HG02943 (cell line): ENCODE measurements around the gene PAK5.

Experiments used
- ATAC-seq: cut with Tn5 transposase; IDR thresholded peaks from one replicate; pipeline ENCODE4 v1.9.1; 2021; ENCODE audit warnings: mild to moderate bottlenecking, low read depth, moderate library complexity; ENCODE audit not compliant: unreplicated experiment

Gene PAK5

GRCh38 chr20:9588706-9589105, 250.2 kb downstream of the PAK5 start:
- no peak for ATAC-seq

GRCh38 chr20:9583151-9583550, 255.7 kb downstream of the PAK5 start:
- no peak for ATAC-seq

- ATAC-seq: no peak
These were observed 256.7 kb downstream of the PAK5 start for GRCh38 chr20:9582137-9582536.

- ATAC-seq: no peak
These were observed 257.4 kb downstream of the PAK5 start for GRCh38 chr20:9581509-9581908.

GRCh38 chr20:9578594-9578993, 260.3 kb downstream of the PAK5 start:
- ATAC-seq: no peak

- ATAC-seq: no peak
These were observed 261.5 kb downstream of the PAK5 start for GRCh38 chr20:9577397-9577796.

- ATAC-seq: no peak
These were observed 262.2 kb downstream of the PAK5 start for GRCh38 chr20:9576695-9577094.

GRCh38 chr20:9575836-9576235, 263.0 kb downstream of the PAK5 start:
- ATAC-seq: no peak

GRCh38 chr20:9574776-9575175, 264.1 kb downstream of the PAK5 start:
- ATAC-seq: no peak

GRCh38 chr20:9574181-9574580, 264.7 kb downstream of the PAK5 start:
- ATAC-seq: no peak

GRCh38 chr20:9573335-9574151, 265.3 kb downstream of the PAK5 start:
- no peak for ATAC-seq

GRCh38 chr20:9572670-9573069, 266.2 kb downstream of the PAK5 start:
- no peak for ATAC-seq

GRCh38 chr20:9571783-9572182, 267.1 kb downstream of the PAK5 start:
- ATAC-seq: no peak

GRCh38 chr20:9570612-9571011, 268.3 kb downstream of the PAK5 start:
- ATAC-seq: no peak

GRCh38 chr20:9566977-9567376, 271.9 kb downstream of the PAK5 start:
- no peak for ATAC-seq

- no peak for ATAC-seq
These were observed 272.8 kb downstream of the PAK5 start for GRCh38 chr20:9565910-9566550.

- no peak for ATAC-seq
These were observed 281.5 kb downstream of the PAK5 start for GRCh38 chr20:9557411-9557810.

GRCh38 chr20:9555781-9556180, 283.1 kb downstream of the PAK5 start:
- ATAC-seq: no peak

GRCh38 chr20:9551808-9552550, 286.9 kb downstream of the PAK5 start:
- no peak for ATAC-seq

GRCh38 chr20:9550871-9551270, 288.0 kb downstream of the PAK5 start:
- ATAC-seq: no peak

- ATAC-seq: no peak
These were observed 288.6 kb downstream of the PAK5 start for GRCh38 chr20:9550283-9550682.
